IPS-NIHi7 (cell line): ENCODE measurements around the gene TFPI.
"Not testable (repeated sequence)": the region's sequence is repeated elsewhere in the genome, so short reads cannot be mapped to it uniquely, and the experiment has no call there.

Source experiments
- DNase-seq: peaks from one replicate; pipeline ENCODE4 v3.0.0; 2012; ENCODE audit warnings: mixed read lengths; ENCODE audit errors: extremely low spot score

TFPI gene

GRCh38 chr2:187554011-187554703 lies at the start of gene TFPI:
TSS of gene TFPI (minus strand) at chr2:187554435. CDS start at chr2:187503768, 50,667 bp downstream.
- no peak for DNase-seq

- DNase-seq = no peak
These were observed 40.6 kb upstream of the TFPI start for GRCh38 chr2:187594801-187595200.

- no peak for DNase-seq
These were observed 39.5 kb upstream of the TFPI start for GRCh38 chr2:187593697-187594096.

GRCh38 chr2:187593098-187593497 lies 38.9 kb upstream of the TFPI start:
- DNase-seq = no peak

GRCh38 chr2:187590175-187590574 lies 35.9 kb upstream of the TFPI start:
- no peak for DNase-seq

GRCh38 chr2:187586011-187586641 lies 31.9 kb upstream of the TFPI start:
- DNase-seq = no peak

GRCh38 chr2:187581125-187581896 lies 27.1 kb upstream of the TFPI start:
- peak; percentile 19 for DNase-seq

GRCh38 chr2:187580462-187581124 lies 26.4 kb upstream of the TFPI start:
- no peak for DNase-seq

GRCh38 chr2:187577310-187577709 lies 23.1 kb upstream of the TFPI start:
- peak; percentile 12 for DNase-seq

- no peak for DNase-seq
These were observed 22.7 kb upstream of the TFPI start for GRCh38 chr2:187576906-187577305.

GRCh38 chr2:187575751-187576067 lies 21.5 kb upstream of the TFPI start:
- no peak for DNase-seq

- no peak for DNase-seq
These were observed 20.9 kb upstream of the TFPI start for GRCh38 chr2:187574969-187575750.

GRCh38 chr2:187573722-187574121 lies 19.5 kb upstream of the TFPI start:
- DNase-seq = no peak

GRCh38 chr2:187571996-187572395 lies 17.8 kb upstream of the TFPI start:
- DNase-seq = not testable (repeated sequence)

- DNase-seq = no peak
These were observed 15.3 kb upstream of the TFPI start for GRCh38 chr2:187569571-187569970.

GRCh38 chr2:187569042-187569441 lies 14.8 kb upstream of the TFPI start:
- DNase-seq = no peak

- DNase-seq = no peak
These were observed 12.9 kb upstream of the TFPI start for GRCh38 chr2:187567126-187567525.

- no peak for DNase-seq
These were observed 12.5 kb upstream of the TFPI start for GRCh38 chr2:187566712-187567111.

- DNase-seq = no peak
These were observed 12.0 kb upstream of the TFPI start for GRCh38 chr2:187566266-187566665.

GRCh38 chr2:187565618-187566017 lies 11.4 kb upstream of the TFPI start:
- not testable (repeated sequence) for DNase-seq

- DNase-seq = not testable (repeated sequence)
These were observed 2.3 kb upstream of the TFPI start for GRCh38 chr2:187556493-187556892.

GRCh38 chr2:187554704-187555082 lies 458 bp upstream of the TFPI start:
- no peak for DNase-seq
